ENCODE results near the gene ACIN1. TPM values are rescaled to one million over a fixed set of nuclear protein-coding genes. Genes with fewer than 3 reads are reported as not detected.
A peak's percentile ranks its signal among the peaks of the same experiment; 100 is the strongest.

Gene ACIN1
- total and polyA plus RNA-seq, 9 of the 15 experiments (the other 6 are each of a cell fraction or from before 2014, with no cell fraction given) = 5.0 to 196 (median 129) TPM

- TF ChIP-seq ZBTB40 (IDR thresholded peaks at IDR 0.05) = peak; percentile 31
- TF ChIP-seq ZBTB40 (CRISPR knock-in tag; IDR thresholded peaks at IDR 0.05) = no peak
- TF ChIP-seq SRSF1 (IDR thresholded peaks at IDR 0.05; ENCODE audit: low read depth, low read length) = no peak
- TF ChIP-seq TAF7 (tag; IDR thresholded peaks at IDR 0.05) = peak; percentile 81
- TF ChIP-seq CCAR2 (IDR thresholded peaks at IDR 0.05; ENCODE audit: low read depth, low read length) = 0 out of 2 replicates have a peak, but pooled peaks have one; percentile 36
- no peak for TF ChIP-seq ZNF507 (tag; conservative IDR thresholded peaks at IDR 0.05)
- 0 out of 2 replicates have a peak, but pooled peaks have one; percentile 23 for TF ChIP-seq ZSCAN29 (IDR thresholded peaks at IDR 0.05)
- TF ChIP-seq THAP7 (CRISPR knock-in tag; IDR thresholded peaks at IDR 0.05) = no peak
- TF ChIP-seq, protein P1, sequence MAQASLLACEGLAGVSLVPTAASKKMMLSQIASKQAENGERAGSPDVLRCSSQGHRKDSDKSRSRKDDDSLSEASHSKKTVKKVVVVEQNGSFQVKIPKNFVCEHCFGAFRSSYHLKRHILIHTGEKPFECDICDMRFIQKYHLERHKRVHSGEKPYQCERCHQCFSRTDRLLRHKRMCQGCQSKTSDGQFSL (CRISPR knock-in tag; IDR thresholded peaks at IDR 0.05) = no peak
- TF ChIP-seq, protein P1 (tag; IDR thresholded peaks at IDR 0.05) = peak in 1 of 2 experiments; percentile 71; a peak in 2 of 4 replicates
- TF ChIP-seq, protein P2, sequence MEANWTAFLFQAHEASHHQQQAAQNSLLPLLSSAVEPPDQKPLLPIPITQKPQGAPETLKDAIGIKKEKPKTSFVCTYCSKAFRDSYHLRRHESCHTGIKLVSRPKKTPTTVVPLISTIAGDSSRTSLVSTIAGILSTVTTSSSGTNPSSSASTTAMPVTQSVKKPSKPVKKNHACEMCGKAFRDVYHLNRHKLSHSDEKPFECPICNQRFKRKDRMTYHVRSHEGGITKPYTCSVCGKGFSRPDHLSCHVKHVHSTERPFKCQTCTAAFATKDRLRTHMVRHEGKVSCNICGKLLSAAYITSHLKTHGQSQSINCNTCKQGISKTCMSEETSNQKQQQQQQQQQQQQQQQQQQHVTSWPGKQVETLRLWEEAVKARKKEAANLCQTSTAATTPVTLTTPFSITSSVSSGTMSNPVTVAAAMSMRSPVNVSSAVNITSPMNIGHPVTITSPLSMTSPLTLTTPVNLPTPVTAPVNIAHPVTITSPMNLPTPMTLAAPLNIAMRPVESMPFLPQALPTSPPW (CRISPR knock-in tag; IDR thresholded peaks at IDR 0.05) = peak; percentile 94
- TF ChIP-seq TAF1 (IDR thresholded peaks at IDR 0.05; ENCODE audit: control insufficient read depth, extremely low read depth, insufficient read depth, low read length, severe bottlenecking) = peak; percentile 67
- no peak for TF ChIP-seq ZNF239 (CRISPR knock-in tag; IDR thresholded peaks at IDR 0.05)
- TF ChIP-seq STAT5A (IDR thresholded peaks at IDR 0.05; ENCODE audit: borderline replicate concordance, low read length) = no peak
- TF ChIP-seq ZEB2 (IDR thresholded peaks at IDR 0.05) = peak; percentile 88
- TF ChIP-seq SUPT5H (IDR thresholded peaks at IDR 0.05) = peak; percentile 68
These were observed 84.8 kb downstream of the ACIN1 start, which contains the start of gene C14orf93 (continued) for GRCh38 chr14:23009939-23010726.

Data from K562 (cell line).